SU-DHL-6 (cell line): Measurements from ENCODE around the gene CNIH2.

Experiments
- H2AFZ ChIP-seq: fragments of 200-600 bp; sonication (generic); 2 replicates; pipeline ENCODE4 v1.6.1; 2014; ENCODE audit warnings: low read depth, mild to moderate bottlenecking, moderate library complexity, mixed read lengths, antibody characterized with exemption, low read length; ENCODE audit not compliant: severe bottlenecking
- H3F3A ChIP-seq: fragments of 200-600 bp; shearing (Covaris generic); 2 replicates; pipeline ENCODE4 v1.6.0; 2016; ENCODE audit warnings: antibody characterized with exemption, mild to moderate bottlenecking; ENCODE audit not compliant: insufficient read depth
- H3K27ac ChIP-seq: fragments of 200-600 bp; sonication (generic); 2 replicates; pipeline ENCODE4 v1.5.1; 2016; ENCODE audit warnings: low read depth, mild to moderate bottlenecking, low read length, moderate library complexity, mixed read lengths
- H3K27me3 ChIP-seq: fragments of 200-600 bp; sonication (generic), shearing (Covaris generic); 2 replicates; pipeline ENCODE4 v1.6.0; 2014; ENCODE audit warnings: mild to moderate bottlenecking, low read length
- H3K36me3 ChIP-seq: fragments of 200-600 bp; sonication (generic); 2 replicates; pipeline ENCODE4 v1.6.1; 2014; ENCODE audit warnings: mild to moderate bottlenecking, low read length, mixed read lengths
- H3K4me2 ChIP-seq: fragments of 300-600, 200-600 bp; shearing (Covaris generic), sonication (generic); 2 replicates; pipeline ENCODE4 v1.6.0; 2014; ENCODE audit warnings: low read length, low read depth, mild to moderate bottlenecking; ENCODE audit not compliant: poor library complexity, severe bottlenecking
- H3K4me3 ChIP-seq: fragments of 200-600 bp; sonication (generic); 2 replicates; pipeline ENCODE4 v1.5.1; 2014; ENCODE audit warnings: antibody characterized with exemption, low read length, mild to moderate bottlenecking, mixed read lengths; ENCODE audit not compliant: insufficient read depth, poor library complexity, severe bottlenecking
- H3K79me2 ChIP-seq: fragments of 200-600 bp; sonication (generic); 2 replicates; pipeline ENCODE4 v1.6.1; 2014; ENCODE audit warnings: mild to moderate bottlenecking, low read length, moderate library complexity; ENCODE audit not compliant: insufficient read depth
- H3K9ac ChIP-seq: fragments of 200-600 bp; sonication (generic); 2 replicates; pipeline ENCODE4 v1.7.0; 2014; ENCODE audit warnings: mild to moderate bottlenecking, low read length
- H3K9me2 ChIP-seq: fragments of 200-600 bp; sonication (generic); replicated peaks from 2 replicates; pipeline ENCODE4 v1.6.1; 2014; ENCODE audit warnings: low read length; ENCODE audit not compliant: insufficient read depth
- H3K9me3 ChIP-seq: fragments of 200-600 bp; sonication (generic); 2 replicates; pipeline ENCODE4 v1.6.1; 2014; ENCODE audit warnings: low read length, mixed read lengths; ENCODE audit not compliant: insufficient read depth
- H4K20me1 ChIP-seq: fragments of 200-600 bp; sonication (generic); 2 replicates; pipeline ENCODE4 v1.6.1; 2014; ENCODE audit warnings: low read depth, mild to moderate bottlenecking, antibody characterized with exemption, low read length, moderate library complexity, mixed read lengths
- CTCF ChIP-seq: fragments of 200-600 bp; sonication (generic); IDR thresholded peaks from one replicate; pipeline ENCODE4 v1.5.1; 2017; ENCODE audit warnings: antibody characterized with exemption, mild to moderate bottlenecking, low read length, moderate library complexity; ENCODE audit not compliant: insufficient read depth, poor library complexity, severe bottlenecking
- EZH2phosphoT487 ChIP-seq: fragments of 200-600 bp; sonication (generic), shearing (Covaris generic); conservative IDR thresholded peaks from 2 replicates; pipeline ENCODE4 v1.6.1; 2018; ENCODE audit warnings: mild to moderate bottlenecking, antibody characterized with exemption, low read length, moderate library complexity, mixed read lengths

The CNIH2 gene

GRCh38 chr11:66330931-66331330 lies 53.0 kb downstream of the CNIH2 start:
- H3K9me3 ChIP-seq: no peaks in the 10 kb centered on the region
- no peak overlapping the region for H3K27ac ChIP-seq
- no peaks in the 10 kb centered on the region for H3F3A ChIP-seq
- H3K79me2 ChIP-seq: no peaks in the 10 kb centered on the region
- no peaks in the 10 kb centered on the region for H3K27me3 ChIP-seq
- H3K36me3 ChIP-seq: no peaks in the 10 kb centered on the region
- no peak overlapping the region for H3K4me3 ChIP-seq
- TF ChIP-seq CTCF (no peak), EZH2phosphoT487 (no peak)
- H3K4me2 ChIP-seq: no peak overlapping the region
- H3K9me2 ChIP-seq: no peaks in the 10 kb centered on the region
- no peaks in the 10 kb centered on the region for H4K20me1 ChIP-seq
- no peak overlapping the region for H3K9ac ChIP-seq
- H2AFZ ChIP-seq: no peak overlapping the region

GRCh38 chr11:66331542-66332370 lies 53.8 kb downstream of the CNIH2 start:
- H3K9me2 ChIP-seq: no peaks in the 10 kb centered on the region
- TF ChIP-seq CTCF (no peak), EZH2phosphoT487 (no peak)
- no peaks in the 10 kb centered on the region for H3K9me3 ChIP-seq
- H3K36me3 ChIP-seq: no peaks in the 10 kb centered on the region
- H3K4me2 ChIP-seq: no peak overlapping the region
- H3K9ac ChIP-seq: no peak overlapping the region
- no peaks in the 10 kb centered on the region for H3K79me2 ChIP-seq
- H4K20me1 ChIP-seq: no peaks in the 10 kb centered on the region
- H3F3A ChIP-seq: no peaks in the 10 kb centered on the region
- no peak overlapping the region for H3K4me3 ChIP-seq
- no peak overlapping the region for H3K27ac ChIP-seq
- no peaks in the 10 kb centered on the region for H3K27me3 ChIP-seq
- no peak overlapping the region for H2AFZ ChIP-seq

- H3K27ac ChIP-seq: no peak overlapping the region
- H3K36me3 ChIP-seq: no peaks in the 10 kb centered on the region
- no peak overlapping the region for H2AFZ ChIP-seq
- H3K4me2 ChIP-seq: no peak overlapping the region
- no peaks in the 10 kb centered on the region for H3K9me3 ChIP-seq
- no peak overlapping the region for H3K9ac ChIP-seq
- TF ChIP-seq CTCF (no peak), EZH2phosphoT487 (no peak)
- no peaks in the 10 kb centered on the region for H3K9me2 ChIP-seq
- no peaks in the 10 kb centered on the region for H3F3A ChIP-seq
- no peak overlapping the region for H3K4me3 ChIP-seq
- no peaks in the 10 kb centered on the region for H3K27me3 ChIP-seq
- H4K20me1 ChIP-seq: no peaks in the 10 kb centered on the region
- H3K79me2 ChIP-seq: no peaks in the 10 kb centered on the region
Measured at GRCh38 chr11:66332371-66333219, 54.6 kb downstream of the CNIH2 start.
